Esophagus squamous epithelium (tissue), 4 donors: ENCODE measurements around the gene APMAP.
"Not testable (repeated sequence)": the region's sequence is repeated elsewhere in the genome, so short reads cannot be mapped to it uniquely, and the experiment has no call there.

Experiments
- CTCF ChIP-seq, 6 experiments: fragments of 450-650 bp in 4 of 6; fragments of 200-600 bp in 2 of 6; sonication (generic) in 2 of 6; IDR thresholded peaks; one replicate each; pipeline ENCODE4 v1.5.1; 2016 to 2019; ENCODE audit warnings: antibody characterized with exemption in 6 of 6, mild to moderate bottlenecking in 4 of 6, moderate library complexity in 4 of 6
- POLR2A ChIP-seq, 4 donors: fragments of 450-650 bp; IDR thresholded peaks; one replicate each; pipeline ENCODE4 v1.6.1; 2017; ENCODE audit warnings: antibody characterized with exemption in 4 of 4, mild to moderate bottlenecking in 4 of 4, moderate library complexity in 3 of 4

DNA sequence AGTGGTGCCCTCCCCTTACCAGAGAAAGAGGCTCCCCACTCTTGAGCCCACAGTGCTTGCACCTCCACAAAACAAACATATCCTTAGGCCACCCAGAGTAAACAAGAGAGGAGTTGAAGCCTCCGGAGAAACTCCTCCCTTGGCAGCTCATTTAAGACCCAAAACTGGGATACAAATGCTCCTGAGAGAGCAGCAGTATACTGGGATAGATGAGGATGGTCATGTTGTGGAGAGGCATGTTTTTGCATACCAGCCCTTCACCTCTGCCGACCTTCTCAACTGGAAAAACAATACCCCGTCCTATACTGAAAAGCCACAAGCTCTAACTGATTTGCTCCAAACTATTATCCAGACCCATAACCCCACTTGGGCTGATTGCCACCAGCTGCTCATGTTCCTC, 71.8 kb downstream of the APMAP start:
- not testable (repeated sequence) for TF ChIP-seq CTCF, POLR2A (IDR thresholded peaks at IDR 0.05)
